AG08396 (cell line): ENCODE data around the gene DFFA.
"Not testable (repeated sequence)": the region's sequence is repeated elsewhere in the genome, so short reads cannot be mapped to it uniquely, and the experiment has no call there.

Experiments
- DNase-seq: peaks from one replicate; pipeline ENCODE4 v3.0.0; 2012; ENCODE audit warnings: low spot score, mixed read lengths

Gene DFFA

GRCh38 chr1:10459184-10459583 lies 13.1 kb downstream of the DFFA start:
- peak; percentile 50 for DNase-seq

- no peak for DNase-seq
Observed at GRCh38 chr1:10457875-10458274, 14.5 kb downstream of the DFFA start.

GRCh38 chr1:10457462-10457861 lies 14.9 kb downstream of the DFFA start:
- DNase-seq, result not testable (repeated sequence)

GRCh38 chr1:10456661-10457060 lies 15.7 kb downstream of the DFFA start:
- no peak for DNase-seq

GRCh38 chr1:10456048-10456447 lies 16.3 kb downstream of the DFFA start:
- no peak for DNase-seq

- peak; percentile 48 for DNase-seq
Observed at GRCh38 chr1:10451287-10451686, 21.0 kb downstream of the DFFA start.

GRCh38 chr1:10450836-10451235 lies 21.5 kb downstream of the DFFA start:
- DNase-seq, result peak; percentile 12

- DNase-seq, result peak; percentile 20
Observed at GRCh38 chr1:10450156-10450814, 22.0 kb downstream of the DFFA start.

- no peak for DNase-seq
Observed at GRCh38 chr1:10449751-10450150, 22.6 kb downstream of the DFFA start, which contains the start of gene CORT. Gene CORT, plus strand, starts transcription at chr1:10450031. Its CDS starts 193 bp downstream, at chr1:10450224.

GRCh38 chr1:10446790-10447422 lies 25.4 kb downstream of the DFFA start:
- DNase-seq, result no peak

GRCh38 chr1:10444795-10445397 lies 27.4 kb downstream of the DFFA start:
- no peak for DNase-seq

- no peak for DNase-seq
Observed at GRCh38 chr1:10444248-10444647, 28.1 kb downstream of the DFFA start.

- no peak for DNase-seq
Observed at GRCh38 chr1:10440794-10441193, 31.5 kb downstream of the DFFA start.

GRCh38 chr1:10440305-10440704 lies 32.0 kb downstream of the DFFA start:
- DNase-seq, result no peak

GRCh38 chr1:10438677-10439163 lies 33.6 kb downstream of the DFFA start:
- DNase-seq, result peak; percentile 22

- DNase-seq, result no peak
Observed at GRCh38 chr1:10437052-10437451, 35.3 kb downstream of the DFFA start.

GRCh38 chr1:10434590-10434989 lies 37.7 kb downstream of the DFFA start:
- no peak for DNase-seq

GRCh38 chr1:10433790-10434189 lies 38.5 kb downstream of the DFFA start:
- DNase-seq, result no peak

GRCh38 chr1:10432910-10433700 lies 39.2 kb downstream of the DFFA start:
- no peak for DNase-seq

GRCh38 chr1:10431070-10431730 lies 41.1 kb downstream of the DFFA start:
- DNase-seq, result peak; percentile 41

- DNase-seq, result peak; percentile 100
Observed at GRCh38 chr1:10430216-10431069, 41.9 kb downstream of the DFFA start, which contains the start of gene CENPS. Gene CENPS, plus strand, starts transcription at chr1:10430433. Its CDS starts 85 bp downstream, at chr1:10430518.
